NT2/D1 (cell line): ENCODE data around the gene FMN1.

Experiments used
- SUZ12 ChIP-seq: IDR thresholded peaks from 2 replicates; pipeline ENCODE4 v1.6.1; 2011; ENCODE audit not compliant: insufficient read length, insufficient read depth; ENCODE audit errors: extremely low read depth
- ZNF274 ChIP-seq: IDR thresholded peaks from 2 replicates; pipeline ENCODE4 v1.6.1; 2011; ENCODE audit warnings: mild to moderate bottlenecking, low read depth, low read length

GRCh38 chr15:32859251-32859650 lies 335.3 kb downstream of the FMN1 start:
- TF ChIP-seq SUZ12 (no peak), ZNF274 (no peak)
